ENCODE results near the gene TMEM138.
"Not testable (repeated sequence)": the region's sequence is repeated elsewhere in the genome, so short reads cannot be mapped to it uniquely, and the experiment has no call there.

TMEM138 gene

DNA sequence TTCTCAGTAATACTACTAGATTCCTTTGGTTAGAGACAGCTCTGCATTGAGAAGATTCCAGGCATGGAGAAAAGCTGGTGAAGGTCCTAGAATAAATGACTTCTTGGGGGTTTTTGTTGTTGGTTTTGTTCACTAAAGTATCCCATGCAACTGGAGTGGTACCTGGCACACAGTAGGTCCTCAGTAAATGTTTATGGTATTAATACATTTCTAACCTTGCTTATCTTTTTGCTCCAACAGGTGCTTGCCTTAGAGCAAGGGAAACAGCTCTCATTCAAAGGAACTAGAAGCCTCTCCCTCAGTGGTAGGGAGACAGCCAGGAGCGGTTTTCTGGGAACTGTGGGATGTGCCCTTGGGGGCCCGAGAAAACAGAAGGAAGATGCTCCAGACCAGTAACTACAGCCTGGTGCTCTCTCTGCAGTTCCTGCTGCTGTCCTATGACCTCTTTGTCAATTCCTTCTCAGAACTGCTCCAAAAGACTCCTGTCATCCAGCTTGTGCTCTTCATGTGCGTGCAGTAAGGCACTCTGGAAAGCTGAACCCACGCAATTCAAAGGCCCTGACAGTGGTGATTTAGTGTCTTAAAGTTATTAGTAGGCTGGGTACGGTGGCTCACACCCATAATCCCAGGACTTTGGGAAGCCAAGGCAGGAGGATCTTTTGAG lies 2.0 kb downstream of the TMEM138 start:
- no peak for DNase-seq (ENCODE audit: low read depth in 2 of 2)

DNA sequence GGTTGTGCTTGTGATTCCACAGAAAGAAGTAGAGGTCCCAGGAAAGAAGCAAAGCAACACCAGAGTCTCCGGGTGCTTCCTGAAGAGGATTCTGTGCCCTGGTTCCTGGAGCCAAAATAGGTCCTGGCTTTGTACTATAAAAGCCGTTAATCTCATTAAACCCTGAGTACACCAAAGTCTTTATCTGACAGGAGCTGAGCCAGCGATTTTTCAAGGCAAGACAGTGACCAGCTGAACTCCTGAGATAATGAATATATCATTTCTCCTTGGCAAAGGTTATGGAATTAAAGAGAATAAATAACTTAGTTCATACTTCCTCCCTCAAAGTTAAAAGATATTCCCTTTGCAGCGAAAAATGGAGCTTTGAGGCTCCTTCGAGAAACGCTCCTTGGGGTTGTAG lies 5.2 kb downstream of the TMEM138 start:
- DNase-seq (ENCODE audit: low read depth in 2 of 2) = no peak

DNA sequence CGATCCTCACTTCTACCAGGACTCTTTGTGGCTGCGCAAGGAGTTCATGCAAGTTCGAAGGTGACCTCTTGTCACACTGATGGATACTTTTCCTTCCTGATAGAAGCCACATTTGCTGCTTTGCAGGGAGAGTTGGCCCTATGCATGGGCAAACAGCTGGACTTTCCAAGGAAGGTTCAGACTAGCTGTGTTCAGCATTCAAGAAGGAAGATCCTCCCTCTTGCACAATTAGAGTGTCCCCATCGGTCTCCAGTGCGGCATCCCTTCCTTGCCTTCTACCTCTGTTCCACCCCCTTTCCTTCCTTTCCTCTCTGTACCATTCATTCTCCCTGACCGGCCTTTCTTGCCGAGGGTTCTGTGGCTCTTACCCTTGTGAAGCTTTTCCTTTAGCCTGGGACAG lies 6.5 kb downstream of the TMEM138 start:
- DNase-seq (ENCODE audit: low read depth in 2 of 2) = no peak

DNA sequence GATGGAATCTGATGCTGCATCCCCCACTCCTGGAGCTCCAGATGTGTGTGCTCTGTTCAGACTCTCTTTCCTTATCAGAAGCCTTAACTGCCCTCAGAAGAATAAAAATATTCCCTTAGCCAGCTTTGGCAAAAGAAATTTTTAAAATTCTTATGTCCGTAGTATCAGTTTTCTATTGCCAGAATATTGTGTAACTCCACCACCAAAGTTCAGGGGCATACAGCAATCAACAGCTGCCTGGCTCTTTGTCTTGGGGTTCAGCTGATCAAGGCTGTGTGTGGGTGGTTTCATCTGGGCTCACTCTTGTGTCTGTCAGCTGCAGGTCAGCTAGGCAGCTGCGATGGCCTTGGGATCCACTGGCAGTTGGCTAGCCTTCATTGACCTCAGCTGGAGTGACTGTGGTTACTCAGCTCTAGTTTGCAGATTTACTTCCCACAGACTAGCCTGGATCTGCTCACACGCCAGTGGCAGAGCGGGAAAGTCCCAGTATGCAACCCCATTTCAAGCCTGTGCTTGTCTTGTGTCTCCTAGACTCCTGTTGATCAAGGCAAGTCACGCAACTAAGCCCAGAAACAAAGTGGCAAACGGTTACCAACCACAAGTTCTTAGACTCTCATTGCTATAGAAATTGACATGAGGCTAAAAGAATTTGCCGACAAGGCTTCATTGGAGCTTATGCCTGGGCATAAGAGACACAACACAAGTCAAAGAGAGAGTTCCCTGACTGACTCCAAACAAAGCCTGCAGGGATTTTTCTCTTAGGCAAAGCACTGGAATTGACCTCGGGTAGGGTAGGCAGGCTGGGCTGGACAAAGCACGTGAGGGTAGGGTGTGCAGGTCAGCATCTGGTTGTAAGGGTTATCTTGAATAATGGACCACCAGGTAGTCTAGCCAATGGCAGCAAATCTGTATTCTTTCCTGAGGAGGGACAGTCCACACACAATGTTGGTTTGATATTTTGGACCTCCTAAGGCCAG lies 7.5 kb downstream of the TMEM138 start:
- DNase-seq (ENCODE audit: low read depth in 2 of 2) = no peak

DNA sequence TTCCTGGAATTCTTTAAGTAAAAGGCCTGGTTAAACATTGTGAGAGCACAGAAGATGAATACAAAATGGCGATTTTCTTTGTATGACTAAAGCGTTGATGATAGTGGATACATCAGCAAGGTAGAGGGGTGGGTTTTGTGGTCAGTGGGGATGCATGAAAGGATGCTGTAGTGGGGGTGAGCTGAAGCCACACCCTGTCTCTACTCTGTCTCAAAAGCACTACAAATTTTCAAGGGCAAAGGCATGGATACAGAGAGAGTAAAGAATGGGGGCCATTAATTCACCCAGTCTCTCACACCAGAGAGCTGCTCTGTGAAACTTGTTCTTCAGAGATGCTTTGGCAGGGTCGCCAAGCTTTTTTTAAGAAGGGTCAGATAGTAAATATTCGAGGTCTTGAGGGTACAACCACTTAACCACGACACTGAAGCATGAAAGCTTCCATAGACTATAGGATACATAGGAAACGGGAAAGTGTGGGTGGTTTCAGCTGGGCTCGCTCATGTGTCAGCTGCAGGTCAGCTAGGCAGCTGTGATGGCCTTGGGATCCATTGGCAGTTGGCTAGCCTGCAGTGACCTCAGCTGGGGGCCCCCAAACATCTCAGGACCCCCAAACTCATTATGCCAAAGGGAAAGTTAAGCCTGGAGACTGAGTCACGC lies 8.3 kb downstream of the TMEM138 start:
- no peak for DNase-seq (ENCODE audit: low read depth in 2 of 2)

DNA sequence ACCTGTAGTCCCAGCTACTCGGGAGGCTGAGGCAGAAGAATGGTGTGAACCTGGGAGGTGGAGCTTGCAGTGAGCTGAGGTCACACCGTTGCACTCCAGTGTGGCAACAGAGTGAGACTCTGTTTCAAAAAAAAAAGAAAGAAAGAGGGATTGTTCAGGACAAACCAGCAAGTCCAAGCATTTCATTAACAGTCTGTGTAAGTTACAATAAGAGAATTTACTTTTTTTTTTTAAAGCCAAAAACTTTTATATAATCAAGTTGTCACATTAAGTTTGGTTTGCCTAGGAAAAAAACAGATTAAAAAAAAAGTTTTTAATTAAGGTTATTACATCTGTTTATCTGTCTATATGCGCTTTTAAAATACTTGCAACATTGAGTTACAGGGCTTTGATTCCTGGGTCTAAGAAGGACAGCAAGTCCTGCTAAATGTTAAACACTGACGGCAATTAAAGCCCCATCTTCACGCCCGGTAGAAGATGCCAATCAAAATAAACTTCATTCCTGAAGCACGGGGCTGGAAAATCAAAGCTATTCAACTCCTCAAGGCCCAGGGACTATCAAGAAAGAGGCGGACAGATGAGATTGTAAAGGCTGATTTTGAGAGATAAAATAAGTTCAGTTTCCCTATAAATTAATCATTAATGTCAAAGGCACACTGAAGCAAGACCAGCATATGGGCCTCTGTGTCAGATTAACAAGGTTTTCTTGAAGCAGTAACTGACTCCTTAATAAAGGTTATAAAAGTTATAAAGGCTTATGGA lies 10.7 kb downstream of the TMEM138 start:
- DNase-seq (ENCODE audit: low read depth in 2 of 2) = no peak

DNA sequence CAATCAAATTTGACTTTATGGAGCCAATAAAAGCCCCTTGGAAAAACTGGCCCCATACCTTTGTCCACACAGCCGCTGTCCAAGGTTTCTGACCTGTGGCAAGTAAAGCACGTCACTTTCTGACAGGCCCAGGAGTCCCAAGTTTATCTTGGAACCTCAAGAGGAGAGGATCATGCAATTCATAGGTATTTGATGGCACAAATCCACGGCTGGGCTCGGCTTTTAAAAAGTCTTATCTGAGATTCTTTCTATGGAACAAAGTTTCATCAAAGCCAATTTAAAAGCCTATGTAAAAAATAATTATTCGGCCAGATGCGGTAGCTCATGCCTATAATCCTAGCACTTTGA lies 13.6 kb downstream of the TMEM138 start:
- DNase-seq (ENCODE audit: low read depth in 2 of 2) = no peak

DNA sequence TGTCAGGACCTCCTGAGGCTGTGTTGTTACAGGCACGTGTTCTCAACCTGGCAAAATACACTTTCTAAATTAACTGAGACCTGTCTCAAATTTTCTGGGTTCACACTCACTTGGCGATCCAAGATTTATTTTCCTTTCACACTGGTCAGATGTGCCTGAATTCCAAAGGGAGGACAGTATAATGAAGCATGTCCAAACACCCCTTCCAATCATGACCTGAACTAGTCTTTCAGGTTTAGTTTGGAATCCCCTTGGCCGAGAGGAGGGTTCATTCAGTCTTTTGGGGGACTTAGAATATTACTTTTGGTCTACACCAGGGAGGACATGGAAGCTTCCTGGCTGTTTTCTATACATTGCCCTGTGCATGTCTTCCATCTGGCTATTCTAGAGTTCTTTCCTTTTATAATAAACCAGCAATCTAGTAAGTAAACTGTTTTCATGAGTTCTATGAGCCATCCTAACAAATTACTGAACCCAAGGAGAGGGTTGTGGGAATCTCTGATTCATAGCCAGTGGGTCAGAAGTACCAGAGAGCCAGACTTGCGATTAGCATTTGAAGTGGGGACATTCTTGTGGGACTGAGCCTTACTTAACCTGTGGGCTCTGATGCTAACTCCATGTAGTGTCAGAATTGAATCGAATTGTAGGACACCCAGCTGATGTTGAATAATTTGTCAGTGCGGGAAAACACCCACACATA lies 15.4 kb downstream of the TMEM138 start:
- no peak for DNase-seq (ENCODE audit: low read depth in 2 of 2)

DNA sequence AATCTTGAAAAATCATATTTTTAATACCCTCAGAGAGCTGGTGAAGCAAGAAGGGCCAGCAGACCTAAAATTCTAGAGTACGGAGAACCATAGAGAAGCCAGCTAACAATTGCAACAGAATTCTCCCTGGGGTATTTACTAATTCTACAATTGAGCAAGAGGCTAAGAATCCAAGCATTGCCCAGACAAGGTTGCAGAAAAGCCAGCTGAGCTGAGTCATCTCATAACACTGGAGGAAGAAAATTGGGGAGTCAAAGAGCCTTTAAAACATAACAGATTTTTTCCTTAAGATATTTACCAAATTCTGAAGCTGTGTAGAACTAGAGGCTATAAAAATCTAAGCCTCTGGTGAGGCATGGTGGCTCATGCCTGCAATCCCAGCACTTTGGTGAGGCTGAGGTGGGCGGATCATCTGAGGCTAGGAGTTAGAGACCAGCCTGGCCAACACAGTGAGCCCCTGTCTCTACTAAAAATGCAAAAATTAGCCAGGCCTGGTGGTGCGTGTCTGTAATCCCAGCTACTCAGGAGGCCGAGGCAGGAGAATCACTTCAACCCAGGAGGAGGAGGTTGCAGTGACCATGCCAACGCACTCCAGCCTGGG lies 16.6 kb downstream of the TMEM138 start:
- no peak for DNase-seq (ENCODE audit: low read depth in 2 of 2)

DNA sequence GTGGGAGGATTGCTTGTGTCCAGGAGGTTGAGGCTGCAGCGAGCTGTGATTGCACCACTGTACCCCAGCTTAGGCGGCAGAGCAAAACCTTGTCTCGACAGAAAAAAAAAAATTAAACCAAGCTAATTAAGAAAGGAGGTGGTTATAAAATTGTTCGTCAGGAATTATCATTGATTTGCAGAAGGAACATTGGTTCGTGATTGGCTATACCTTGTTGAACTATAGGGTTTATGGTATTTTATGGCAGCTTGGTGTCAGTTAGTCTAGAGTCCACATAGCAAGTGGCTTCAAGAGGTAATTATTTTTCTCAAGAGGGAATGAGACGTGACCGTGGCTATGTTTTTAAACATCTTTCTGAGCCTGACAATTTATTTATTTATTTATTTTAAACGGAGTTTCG lies 18.7 kb downstream of the TMEM138 start:
- no peak for DNase-seq (ENCODE audit: low read depth in 2 of 2)

DNA sequence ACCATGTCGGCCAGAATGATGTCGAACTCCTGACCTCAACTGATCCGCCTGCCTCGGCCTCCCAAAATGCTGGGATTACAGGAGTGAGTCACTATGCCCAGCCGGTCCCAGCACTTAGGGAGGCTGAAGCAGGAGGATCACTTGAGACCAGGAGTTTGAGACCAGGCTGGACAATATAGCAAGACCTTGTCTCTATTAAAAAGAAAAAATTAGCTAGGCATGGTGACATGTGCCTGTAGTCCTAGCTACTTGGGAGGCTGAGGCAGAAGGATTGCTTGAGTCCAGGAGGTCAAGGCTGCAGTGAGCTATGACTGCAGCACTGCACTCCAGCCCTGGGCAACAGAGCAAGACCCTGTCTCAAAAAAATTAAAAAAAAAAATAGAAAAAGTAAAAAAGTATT lies 21.7 kb downstream of the TMEM138 start:
- not testable (repeated sequence) for DNase-seq (ENCODE audit: low read depth in 2 of 2)

DNA sequence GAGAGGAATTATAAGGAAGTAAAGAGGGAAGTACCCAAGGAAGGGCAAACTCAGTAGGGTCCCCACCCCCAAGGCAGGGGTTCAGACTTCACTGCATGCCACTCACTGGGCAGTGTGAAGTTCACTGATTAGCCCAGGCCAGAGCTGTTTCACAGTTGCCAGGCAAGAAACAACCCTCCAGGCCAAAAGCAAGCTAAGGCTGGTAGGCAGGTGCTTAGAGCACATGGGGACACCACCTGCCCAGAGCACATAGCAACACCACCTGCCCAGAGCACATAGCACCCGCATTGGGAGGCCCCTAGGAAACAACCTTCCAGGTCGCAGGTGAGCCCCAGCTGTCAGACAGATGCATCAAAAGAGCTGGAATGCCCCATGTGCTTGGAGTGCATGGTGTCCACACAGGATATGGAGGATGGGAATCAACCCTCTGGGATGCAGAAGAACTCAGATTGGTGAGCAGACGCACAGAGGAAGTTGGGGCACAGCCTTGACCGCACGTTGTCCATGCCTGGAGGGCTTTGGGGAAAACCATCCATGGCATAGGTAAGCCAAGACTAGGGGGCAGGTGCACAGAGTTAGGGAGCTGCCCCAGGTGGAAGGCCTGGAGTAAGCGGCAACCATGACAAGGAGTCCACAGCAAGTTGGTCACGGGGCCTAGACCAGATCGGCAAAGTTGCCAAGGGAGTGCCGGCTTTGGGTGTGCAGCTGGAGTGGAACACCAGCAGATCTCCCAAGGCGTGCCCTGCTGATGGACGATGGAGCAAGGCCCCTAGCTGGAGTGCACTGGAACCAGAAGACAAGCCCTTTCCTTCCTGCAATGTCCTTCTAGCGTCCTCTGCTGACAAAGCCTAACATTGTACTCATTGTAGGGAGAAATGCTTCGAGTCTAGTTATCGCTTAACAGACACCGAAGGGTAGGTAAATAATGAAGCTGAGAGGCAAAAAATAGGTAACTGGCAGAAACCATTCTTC lies 22.4 kb downstream of the TMEM138 start:
- DNase-seq (ENCODE audit: low read depth in 2 of 2) = no peak

DNA sequence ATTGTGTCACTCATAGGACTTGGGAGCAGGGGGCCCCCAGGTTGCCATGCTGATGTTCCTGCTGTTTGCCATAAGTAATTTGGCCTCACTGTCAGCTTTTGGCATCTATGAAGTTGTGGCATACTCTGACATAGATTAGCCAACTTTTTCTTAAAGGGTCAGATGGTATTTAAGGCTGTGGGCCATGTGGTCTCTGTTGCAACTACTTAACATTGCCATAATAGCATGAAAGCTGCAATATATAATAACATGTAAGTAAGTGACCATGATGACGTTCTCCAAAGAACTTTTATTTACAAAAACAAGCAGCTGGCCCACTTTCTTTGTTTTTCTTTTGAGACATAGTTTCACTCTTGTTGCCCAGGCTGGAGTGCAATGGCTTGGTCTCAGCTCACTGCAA lies 28.0 kb downstream of the TMEM138 start:
- no peak for DNase-seq (ENCODE audit: low read depth in 2 of 2)

DNA sequence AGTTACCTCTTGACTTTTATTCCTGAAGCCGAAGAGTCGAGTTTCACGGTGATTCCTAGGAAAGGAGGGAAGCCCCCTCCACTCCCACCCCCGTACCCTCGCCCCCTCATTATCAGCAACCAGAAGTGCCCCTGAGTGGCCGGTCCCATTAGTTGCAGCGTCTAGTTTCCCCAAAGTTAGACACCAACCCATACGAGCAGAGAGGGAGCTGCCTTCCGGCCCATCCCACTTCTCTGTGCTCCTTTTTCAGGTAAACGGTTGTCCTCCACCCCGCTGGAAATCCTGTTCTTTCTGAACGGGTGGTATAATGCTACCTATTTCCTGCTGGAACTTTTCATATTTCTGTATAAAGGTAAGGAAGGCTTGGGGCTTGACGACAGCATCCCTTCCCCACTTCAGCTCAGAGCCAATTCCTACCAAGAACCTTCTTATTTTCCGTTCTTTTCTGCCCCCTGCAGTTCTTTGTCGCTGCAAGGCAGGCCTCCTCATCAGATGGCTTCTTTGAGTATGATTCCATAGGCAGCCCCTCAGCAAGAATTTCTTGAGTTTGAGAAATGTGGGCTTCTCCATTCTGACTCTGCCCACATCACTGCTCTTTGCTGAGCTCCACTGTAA lies 30.9 kb downstream of the TMEM138 start:
- no peak for DNase-seq (ENCODE audit: low read depth in 2 of 2)

DNA sequence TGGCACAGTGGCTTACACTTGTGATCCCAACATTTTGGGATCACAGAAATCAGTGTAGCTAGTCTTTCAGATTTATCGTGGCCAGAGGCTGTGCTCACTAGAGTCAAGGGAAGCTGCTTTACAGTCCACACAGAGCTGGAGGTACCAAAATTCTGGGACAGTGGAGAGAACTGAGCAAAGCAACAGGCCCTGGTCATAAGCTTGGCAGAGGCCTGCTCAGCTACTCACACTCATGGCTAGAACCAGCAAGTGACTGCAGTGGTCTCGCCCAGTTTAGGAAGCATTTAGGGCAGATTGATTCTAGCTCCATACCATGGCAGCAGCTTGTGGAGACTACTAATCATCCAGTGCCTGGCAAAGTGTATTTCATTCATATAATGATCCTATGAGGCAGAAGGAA lies 39.0 kb downstream of the TMEM138 start:
- no peak for DNase-seq (ENCODE audit: low read depth in 2 of 2)

DNA sequence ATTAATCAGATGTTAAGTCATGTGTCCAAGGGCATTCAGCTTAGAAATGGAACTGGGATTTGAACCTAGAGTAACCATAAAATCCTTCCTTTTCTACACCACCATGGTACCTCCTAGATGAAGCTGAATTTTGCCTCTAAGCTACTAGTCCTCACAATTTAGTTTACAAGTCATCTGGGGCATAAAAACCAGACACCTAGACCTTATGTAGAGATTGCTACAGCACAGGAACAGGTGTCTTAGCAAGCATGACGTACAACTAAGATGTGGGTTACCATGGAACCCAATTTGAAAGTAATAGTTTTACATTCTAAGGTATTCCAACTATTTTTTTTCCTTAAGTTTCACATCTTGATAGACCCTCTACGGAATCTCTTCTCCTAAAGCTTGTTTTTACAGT lies 39.4 kb downstream of the TMEM138 start:
- DNase-seq (ENCODE audit: low read depth in 2 of 2) = no peak

DNA sequence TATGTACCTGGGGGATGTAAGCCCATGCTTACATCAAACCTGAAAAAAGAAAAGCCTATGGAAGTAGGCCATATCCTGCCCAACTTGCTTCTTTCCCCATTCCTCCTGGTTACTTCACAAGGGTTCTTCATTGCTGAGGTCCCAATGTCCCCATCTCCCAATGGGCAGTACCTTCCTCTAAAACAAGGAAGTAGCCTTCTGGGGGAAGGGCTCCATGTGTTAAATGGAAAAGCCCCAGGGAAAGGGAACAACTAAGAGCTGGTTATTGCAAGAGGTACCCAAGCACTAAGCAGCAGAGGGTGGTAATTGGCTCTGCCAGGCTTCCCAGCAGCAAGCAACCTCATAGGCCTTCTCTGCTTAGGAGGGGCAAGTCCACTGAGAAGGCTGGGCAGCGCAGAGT lies 41.5 kb downstream of the TMEM138 start:
- DNase-seq (ENCODE audit: low read depth in 2 of 2) = no peak

DNA sequence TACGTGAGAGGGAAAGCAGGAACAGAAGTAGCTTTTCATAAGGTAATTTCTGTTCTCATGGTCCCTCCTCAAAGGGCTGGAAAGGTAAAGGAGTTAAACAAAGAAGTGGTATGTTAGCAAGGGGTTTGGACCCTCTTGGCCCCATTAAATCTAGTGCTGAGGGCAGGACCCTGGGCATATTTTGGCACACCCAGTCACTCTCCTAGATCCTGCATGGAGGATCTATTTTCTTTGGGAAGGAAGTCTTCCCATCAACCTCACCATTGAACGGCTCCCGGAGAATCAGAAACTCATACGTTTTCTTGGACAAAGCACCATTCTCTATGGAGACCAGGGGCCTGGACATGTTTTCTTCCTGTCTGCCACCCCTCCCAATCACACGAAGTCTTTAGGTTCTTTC lies 41.9 kb downstream of the TMEM138 start:
- DNase-seq (ENCODE audit: low read depth in 2 of 2) = no peak

DNA sequence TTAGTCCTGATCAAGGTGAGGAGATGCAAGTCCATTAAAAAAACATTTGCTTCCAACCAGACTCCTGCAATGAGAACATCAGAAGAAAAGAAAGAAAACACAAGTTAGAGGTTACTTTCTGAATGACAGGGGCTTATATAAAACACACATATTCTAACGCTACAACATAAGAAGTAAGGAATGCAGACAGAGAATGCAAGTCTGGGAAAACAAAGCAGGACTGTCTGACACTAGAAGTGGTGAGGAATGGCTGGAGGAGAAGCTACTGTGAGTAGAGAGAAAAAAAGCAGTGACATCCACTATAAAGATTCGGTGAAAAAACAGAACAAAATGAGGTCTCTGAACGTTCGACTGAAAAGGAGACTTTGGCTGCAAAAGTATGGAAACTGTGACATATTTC lies 42.5 kb downstream of the TMEM138 start:
- DNase-seq (ENCODE audit: low read depth in 2 of 2) = no peak

Measured in stimulated activated CD8-positive, alpha-beta memory T cell treated with anti-CD3 and anti-CD28 coated beads, Interleukin-15, amount 100 ng/mL, for 48 hours (primary cell).